Activated CD4-positive, alpha-beta T cell treated with anti-CD3 and anti-CD28 coated beads, Interleukin-2, amount 10 ng/mL, durations not matched to agents 24 days and 14 days (primary cell): Measurements from ENCODE around the gene MAEL. TPM values are rescaled to one million over a fixed set of nuclear protein-coding genes. Genes with fewer than 3 reads are reported as not detected.

Experiments
- DNase-seq: peaks from one replicate; pipeline ENCODE4 v3.0.0; 2022
- H3K27ac Mint-ChIP-seq: one replicate; pipeline ENCODE4 v1.8.0; 2022; ENCODE audit warnings: mild to moderate bottlenecking, mixed read lengths
- H3K27me3 Mint-ChIP-seq: one replicate; pipeline ENCODE4 v1.8.0; 2022; ENCODE audit warnings: mixed read lengths
- H3K36me3 Mint-ChIP-seq: one replicate; pipeline ENCODE4 v1.8.0; 2022; ENCODE audit warnings: low read depth, mild to moderate bottlenecking, mixed read lengths
- H3K4me1 Mint-ChIP-seq: one replicate; pipeline ENCODE4 v1.8.0; 2021; ENCODE audit warnings: mixed read lengths
- H3K4me3 Mint-ChIP-seq: one replicate; pipeline ENCODE4 v1.8.0; 2022; ENCODE audit warnings: mild to moderate bottlenecking, moderate library complexity, mixed read lengths
- H3K9me3 Mint-ChIP-seq: one replicate; pipeline ENCODE4 v1.8.0; 2021; ENCODE audit warnings: mixed read lengths
- intact Hi-C: fragments of 100-400 bp; cut with micrococcal nuclease; formaldehyde crosslinking; loops from one replicate; pipeline ENCODE4 v1.15.1; 2023
- total RNA-seq: library from RNA; stranded (reverse); gene quantifications from 2 replicates; pipeline ENCODE4 v1.2.3, GENCODE V29; 2022

MAEL gene
- total RNA-seq, 1 donor from 2014 or later, result not detected

DNA sequence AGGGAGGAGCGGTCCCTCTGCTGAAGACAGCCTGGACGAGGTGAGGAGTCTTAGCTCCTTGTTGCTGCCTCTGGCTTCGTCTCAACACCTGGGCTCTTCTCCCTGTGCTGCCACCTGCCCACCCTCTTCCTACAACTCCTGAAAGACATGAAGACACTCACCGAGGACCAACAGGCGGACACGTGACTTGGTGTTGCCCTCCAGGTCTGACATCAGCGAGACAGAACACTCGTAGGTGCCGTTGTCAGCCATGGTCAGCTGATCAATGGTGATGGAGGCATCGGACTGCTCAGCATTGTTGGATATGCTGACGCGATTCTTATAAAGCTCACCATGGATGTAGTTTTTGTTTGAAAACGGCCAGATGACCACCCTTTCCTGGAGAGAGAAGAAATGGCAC, 79.7 kb downstream of the MAEL start:
- no peaks in the 10 kb centered on the region for H3K36me3 Mint-ChIP-seq
- H3K4me1 Mint-ChIP-seq, result no peaks in the 10 kb centered on the region
- DNase-seq, result no peak
- no peak overlapping the region for H3K4me3 Mint-ChIP-seq
- intact Hi-C loops, result loop anchor here (5.0 to 10.0 kb wide), 3 partner anchors 274 to 464 kb away; no protein-coding TSS in a partner anchor
- no peak overlapping the region for H3K27ac Mint-ChIP-seq
- H3K9me3 Mint-ChIP-seq, result no peaks in the 10 kb centered on the region
- H3K27me3 Mint-ChIP-seq, result peaks cover 1% of the 10 kb centered on the region

DNA sequence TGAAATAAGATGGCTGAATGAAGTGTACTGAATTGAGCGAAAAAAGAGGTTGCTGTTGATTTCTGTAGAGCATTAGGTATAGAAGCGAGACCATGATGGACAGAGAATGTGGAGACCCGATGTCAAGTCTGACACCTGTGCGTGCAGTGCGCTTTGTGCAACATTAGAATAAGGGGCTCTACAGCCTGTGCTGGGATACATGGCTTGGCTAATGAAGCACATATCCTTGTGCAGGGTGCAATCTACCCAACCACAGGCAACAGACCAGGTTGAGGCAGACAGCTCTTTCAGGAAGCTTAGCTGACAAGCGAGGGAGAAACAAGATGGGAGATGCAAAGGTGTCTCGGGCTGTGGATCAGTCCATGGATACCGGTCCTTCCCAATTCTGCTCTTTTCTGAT, 82.2 kb downstream of the MAEL start:
- DNase-seq, result no peak
- H3K4me3 Mint-ChIP-seq, result no peak overlapping the region
- no peak overlapping the region for H3K27ac Mint-ChIP-seq
- intact Hi-C loops, result no loop called here
- no peaks in the 10 kb centered on the region for H3K36me3 Mint-ChIP-seq
- no peaks in the 10 kb centered on the region for H3K9me3 Mint-ChIP-seq
- H3K4me1 Mint-ChIP-seq, result peaks cover 10% of the 10 kb centered on the region
- H3K27me3 Mint-ChIP-seq, result no peaks in the 10 kb centered on the region

Other genes starting within 250 kb of the MAEL start
- gene POGK, start 149.8 kb upstream of the MAEL start, total RNA-seq, result 52.4 and 53.9 TPM in 2 replicates
- 17.0 and 18.4 TPM in 2 replicates for gene TADA1, start 113.0 kb upstream of the MAEL start, total RNA-seq
- 10.3 and 12.5 TPM in 2 replicates for gene ILDR2, start 13.7 kb upstream of the MAEL start, total RNA-seq
- 0.12 TPM in 1 of 2 replicates, not detected in the other for gene GPA33, start 101.1 kb downstream of the MAEL start, total RNA-seq
- gene STYXL2, start 104.8 kb downstream of the MAEL start, total RNA-seq, result not detected in 2 replicates
- gene POU2F1, start 231.6 kb downstream of the MAEL start, total RNA-seq, result 17.2 and 17.5 TPM in 2 replicates